Neural cell (in vitro differentiated cells): ENCODE measurements around the gene CLEC5A. TPM values are rescaled to one million over a fixed set of nuclear protein-coding genes. Genes with fewer than 3 reads are reported as not detected.

Experiments used
- H2AFZ ChIP-seq: fragments of 200-600, 300-800 bp; sonication (generic), shearing (Covaris generic); 2 replicates; pipeline ENCODE4 v1.6.0; 2014; ENCODE audit warnings: low read depth, mild to moderate bottlenecking, antibody characterized with exemption, low read length, moderate library complexity
- H3F3A ChIP-seq: fragments of 200-600 bp; shearing (Covaris generic); 2 replicates; pipeline ENCODE4 v1.6.1; 2016; ENCODE audit warnings: mild to moderate bottlenecking, moderate library complexity, mixed read lengths, antibody characterized with exemption, low read length; ENCODE audit not compliant: insufficient read depth, poor library complexity, severe bottlenecking
- H3K27ac ChIP-seq: fragments of 200-600, 300-800 bp; sonication (generic), shearing (Covaris generic); 2 replicates; pipeline ENCODE4 v1.5.1; 2014; ENCODE audit warnings: mild to moderate bottlenecking, low read length, moderate library complexity
- H3K27me3 ChIP-seq: fragments of 300-800, 200-600 bp; sonication (generic), shearing (Covaris generic); 2 replicates; pipeline ENCODE4 v1.6.0; 2014; ENCODE audit warnings: mild to moderate bottlenecking, low read depth, low read length, moderate library complexity; ENCODE audit not compliant: insufficient read depth
- H3K36me3 ChIP-seq: fragments of 300-800, 200-600 bp; sonication (generic), shearing (Covaris generic); 2 replicates; pipeline ENCODE4 v1.5.1; 2014; ENCODE audit warnings: mild to moderate bottlenecking, antibody characterized with exemption, low read length, moderate library complexity; ENCODE audit not compliant: insufficient read depth
- H3K4me2 ChIP-seq: fragments of 300-800, 200-600 bp; sonication (generic), shearing (Covaris generic); 2 replicates; pipeline ENCODE4 v1.6.0; 2014; ENCODE audit warnings: mild to moderate bottlenecking, low read length
- H3K4me3 ChIP-seq: fragments of 300-800, 200-600 bp; sonication (generic), shearing (Covaris generic); 2 replicates; pipeline ENCODE4 v1.5.1; 2014; ENCODE audit warnings: mild to moderate bottlenecking, low read length, moderate library complexity
- H3K79me2 ChIP-seq: fragments of 200-600 bp; shearing (Covaris generic); replicated peaks from 2 replicates; pipeline ENCODE4 v1.6.0; 2014; ENCODE audit warnings: mild to moderate bottlenecking, low read length, moderate library complexity; ENCODE audit not compliant: insufficient read depth
- H3K9ac ChIP-seq: fragments of 300-800, 200-600 bp; sonication (generic), shearing (Covaris generic); 2 replicates; pipeline ENCODE4 v1.6.1; 2016; ENCODE audit warnings: mild to moderate bottlenecking, low read length, mixed read lengths
- H3K9me2 ChIP-seq: fragments of 200-600 bp; shearing (Covaris generic); 2 replicates; pipeline ENCODE4 v1.6.1; 2016; ENCODE audit warnings: mild to moderate bottlenecking, low read length, mixed read lengths; ENCODE audit not compliant: insufficient read depth
- H3K9me3 ChIP-seq: fragments of 200-600, 300-800 bp; sonication (generic), shearing (Covaris generic); 2 replicates; pipeline ENCODE4 v1.6.1; 2016; ENCODE audit warnings: mild to moderate bottlenecking, mixed run types, low read length, moderate library complexity, mixed read lengths
- H4K20me1 ChIP-seq: fragments of 200-600 bp; shearing (Covaris generic); 2 replicates; pipeline ENCODE4 v1.6.1; 2016; ENCODE audit warnings: mild to moderate bottlenecking, mixed run types; ENCODE audit not compliant: insufficient read depth
- CTCF ChIP-seq: fragments of 450-650 bp; IDR thresholded peaks from 2 replicates; pipeline ENCODE4 v1.5.1; 2014; ENCODE audit warnings: antibody characterized with exemption, mild to moderate bottlenecking, moderate library complexity; ENCODE audit not compliant: poor library complexity, severe bottlenecking
- EP300 ChIP-seq: fragments of 450-650 bp; conservative IDR thresholded peaks from 2 replicates; pipeline ENCODE4 v1.6.1; 2014; ENCODE audit warnings: antibody characterized with exemption, mild to moderate bottlenecking, moderate library complexity; ENCODE audit not compliant: poor library complexity, severe bottlenecking
- EZH2 ChIP-seq: fragments of 200-600, 300-800 bp; shearing (Covaris generic), sonication (generic); IDR thresholded peaks from 2 replicates; pipeline ENCODE4 v1.6.1; 2014; ENCODE audit warnings: antibody characterized with exemption, low read length, borderline replicate concordance, mild to moderate bottlenecking; ENCODE audit not compliant: insufficient read depth, poor library complexity, severe bottlenecking
- MXI1 ChIP-seq: fragments of 450-650 bp; conservative IDR thresholded peaks from 2 replicates; pipeline ENCODE4 v1.6.1; 2014; ENCODE audit warnings: antibody characterized with exemption, mild to moderate bottlenecking; ENCODE audit not compliant: poor library complexity, severe bottlenecking
- POLR2AphosphoS5 ChIP-seq: IDR thresholded peaks from 2 replicates; pipeline ENCODE4 v1.6.1; 2012
- RAD21 ChIP-seq: fragments of 450-650 bp; conservative IDR thresholded peaks from 2 replicates; pipeline ENCODE4 v1.6.1; 2014; ENCODE audit warnings: antibody characterized with exemption, mild to moderate bottlenecking, moderate library complexity
- REST ChIP-seq: IDR thresholded peaks from 2 replicates; pipeline ENCODE4 v1.6.1; 2012; ENCODE audit warnings: borderline replicate concordance
- SMC3 ChIP-seq: fragments of 450-650 bp; conservative IDR thresholded peaks from 2 replicates; pipeline ENCODE4 v1.6.1; 2014; ENCODE audit warnings: antibody characterized with exemption, mild to moderate bottlenecking, moderate library complexity; ENCODE audit not compliant: poor library complexity
- TAF1 ChIP-seq: IDR thresholded peaks from 2 replicates; pipeline ENCODE4 v1.6.1; 2012; ENCODE audit warnings: low read depth
- polyA plus RNA-seq: library from polyadenylated mRNA; depleted of rRNA; stranded (reverse); fragments of >200 nt; gene quantifications from 2 replicates; pipeline ENCODE4 v1.2.3, GENCODE V29; 2014

CLEC5A gene
- polyA plus RNA-seq, 1 donor from 2014 or later, result not detected

- no peak overlapping the region for H3K27ac ChIP-seq
- no peaks in the 10 kb centered on the region for H3K36me3 ChIP-seq
- no peaks in the 10 kb centered on the region for H3K27me3 ChIP-seq
- H2AFZ ChIP-seq, result no peak overlapping the region
- H3K9me3 ChIP-seq, result no peaks in the 10 kb centered on the region
- H3F3A ChIP-seq, result no peaks in the 10 kb centered on the region
- no peak for TF ChIP-seq SMC3
- no peak for TF ChIP-seq MXI1
- TF ChIP-seq REST, result no peak
- no peak for TF ChIP-seq RAD21
- no peak for TF ChIP-seq TAF1
- TF ChIP-seq EZH2, result no peak
- no peak overlapping the region for H3K4me3 ChIP-seq
- H3K4me2 ChIP-seq, result no peak overlapping the region
- H4K20me1 ChIP-seq, result no peaks in the 10 kb centered on the region
- no peaks in the 10 kb centered on the region for H3K9me2 ChIP-seq
- H3K79me2 ChIP-seq, result no peaks in the 10 kb centered on the region
- no peak overlapping the region for H3K9ac ChIP-seq
Observed at GRCh38 chr7:141915565-141915964, 31.2 kb downstream of the CLEC5A start.

- no peak overlapping the region for H3K27ac ChIP-seq
- H3K36me3 ChIP-seq, result no peaks in the 10 kb centered on the region
- no peaks in the 10 kb centered on the region for H3K27me3 ChIP-seq
- no peaks in the 10 kb centered on the region for H3K9me3 ChIP-seq
- H3F3A ChIP-seq, result no peaks in the 10 kb centered on the region
- H2AFZ ChIP-seq, result no peak overlapping the region
- H3K9ac ChIP-seq, result no peak overlapping the region
- TF ChIP-seq POLR2AphosphoS5 (no peak), CTCF (no peak), TAF1 (no peak), MXI1 (no peak), EZH2 (no peak), EP300 (no peak), SMC3 (no peak), RAD21 (no peak), REST (no peak)
- H3K79me2 ChIP-seq, result no peaks in the 10 kb centered on the region
- no peak overlapping the region for H3K4me2 ChIP-seq
- H3K9me2 ChIP-seq, result no peaks in the 10 kb centered on the region
- H4K20me1 ChIP-seq, result no peaks in the 10 kb centered on the region
- no peak overlapping the region for H3K4me3 ChIP-seq
Observed at GRCh38 chr7:141911391-141911790, 35.4 kb downstream of the CLEC5A start.
